Activated naive CD4-positive, alpha-beta T cell (primary cell): Measurements from ENCODE around the gene PIAS3.
A peak's percentile ranks its signal among the peaks of the same experiment; 100 is the strongest.

Experiments used
- DNase-seq, 4 experiments: peaks; one replicate each; lab custom pipeline; 2025; lab: John Stamatoyannopoulos, UW

The PIAS3 gene

DNA sequence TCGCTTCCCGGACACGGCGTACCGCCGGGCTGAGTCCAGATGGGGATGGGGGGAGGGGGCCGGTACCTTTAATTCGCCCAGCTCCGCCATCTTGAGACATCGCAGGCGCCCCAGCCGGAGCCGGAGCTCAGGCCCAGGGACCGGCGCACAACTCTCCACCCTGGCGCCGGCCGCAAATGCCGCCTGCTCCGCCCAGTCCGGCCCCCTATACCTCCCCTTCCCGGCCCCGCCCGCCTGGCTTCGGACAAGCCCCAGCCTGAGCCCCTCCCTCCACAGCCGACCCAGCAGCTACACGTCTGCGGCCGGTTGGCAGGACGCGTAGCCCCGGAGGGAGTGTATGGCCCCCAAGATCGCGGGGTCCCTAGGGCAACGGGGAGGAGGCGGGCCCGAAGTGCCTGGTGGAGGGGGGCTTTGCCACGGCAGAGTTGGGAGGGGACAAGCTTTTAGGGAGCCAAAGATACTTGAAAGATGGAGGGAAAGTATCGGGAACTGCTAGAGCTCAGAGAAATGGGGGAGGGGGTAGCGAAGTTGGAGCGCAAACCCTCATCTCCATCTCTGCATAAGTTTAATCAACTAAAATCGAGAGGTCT is at the start of gene PIAS3:
Gene PIAS3, minus strand, starts transcription at position 181 of the 590 bp plus-strand sequence. Its CDS starts 91 bp downstream, at position 90.
- DNase-seq = peak; percentile 46 to 76 (median 56)

DNA sequence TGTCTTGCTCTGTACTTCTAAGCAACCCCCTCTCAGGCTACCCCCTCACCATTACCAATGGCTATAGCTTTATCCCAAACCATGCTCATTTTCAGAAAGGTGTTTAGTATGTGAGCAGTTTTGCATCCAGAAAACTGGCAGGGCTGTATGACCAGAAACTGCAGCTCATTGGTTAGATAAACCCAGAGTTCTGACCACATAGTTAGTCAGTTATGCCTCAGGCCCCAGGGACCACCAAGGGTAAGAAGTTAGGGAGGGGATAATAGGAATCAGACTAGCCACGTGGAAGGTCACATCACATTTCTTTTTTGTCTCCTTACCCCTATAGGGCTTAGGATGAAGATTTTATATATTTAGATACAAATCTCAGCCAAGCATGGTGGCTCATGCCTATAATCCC is 49.8 kb upstream of the PIAS3 start:
- no peak for DNase-seq

DNA sequence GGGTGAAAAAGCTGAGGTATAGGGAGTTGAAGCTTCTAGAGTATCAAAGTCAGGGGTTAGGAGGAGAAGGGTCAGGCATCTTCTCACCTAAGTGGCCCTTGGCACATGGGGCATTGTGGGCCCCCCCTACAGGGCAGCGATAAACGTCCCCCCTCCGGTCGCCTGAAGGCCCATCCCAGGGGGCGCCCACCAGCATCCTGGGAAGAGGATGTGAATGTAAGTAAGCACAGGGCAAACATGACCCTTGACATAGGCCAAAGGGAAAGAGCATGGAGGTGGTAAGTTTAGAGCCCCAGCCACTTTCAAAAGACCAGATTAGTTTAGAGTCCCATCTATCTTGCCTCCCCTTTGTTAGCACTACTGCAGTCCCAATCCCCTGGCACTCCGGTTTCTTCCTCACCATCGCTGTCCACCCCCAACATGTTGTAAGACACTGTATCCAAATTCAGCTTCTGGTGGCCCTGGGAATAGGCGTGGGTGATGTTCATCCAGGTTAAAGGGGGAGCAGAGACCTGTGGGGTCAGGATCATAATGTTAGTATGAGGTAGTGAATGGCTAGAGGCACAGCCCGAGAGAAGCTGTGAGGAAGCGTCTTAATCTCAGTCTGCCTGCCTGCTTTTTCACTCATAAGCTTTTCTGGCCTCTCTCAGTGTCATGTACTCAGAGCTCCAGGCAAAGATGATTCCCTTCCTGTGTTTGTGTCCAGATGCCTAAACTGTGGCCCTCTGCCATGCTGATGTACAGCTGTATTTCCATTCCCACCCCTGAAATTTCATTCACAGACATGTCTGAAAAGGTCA is 48.3 kb upstream of the PIAS3 start:
- no peak for DNase-seq

DNA sequence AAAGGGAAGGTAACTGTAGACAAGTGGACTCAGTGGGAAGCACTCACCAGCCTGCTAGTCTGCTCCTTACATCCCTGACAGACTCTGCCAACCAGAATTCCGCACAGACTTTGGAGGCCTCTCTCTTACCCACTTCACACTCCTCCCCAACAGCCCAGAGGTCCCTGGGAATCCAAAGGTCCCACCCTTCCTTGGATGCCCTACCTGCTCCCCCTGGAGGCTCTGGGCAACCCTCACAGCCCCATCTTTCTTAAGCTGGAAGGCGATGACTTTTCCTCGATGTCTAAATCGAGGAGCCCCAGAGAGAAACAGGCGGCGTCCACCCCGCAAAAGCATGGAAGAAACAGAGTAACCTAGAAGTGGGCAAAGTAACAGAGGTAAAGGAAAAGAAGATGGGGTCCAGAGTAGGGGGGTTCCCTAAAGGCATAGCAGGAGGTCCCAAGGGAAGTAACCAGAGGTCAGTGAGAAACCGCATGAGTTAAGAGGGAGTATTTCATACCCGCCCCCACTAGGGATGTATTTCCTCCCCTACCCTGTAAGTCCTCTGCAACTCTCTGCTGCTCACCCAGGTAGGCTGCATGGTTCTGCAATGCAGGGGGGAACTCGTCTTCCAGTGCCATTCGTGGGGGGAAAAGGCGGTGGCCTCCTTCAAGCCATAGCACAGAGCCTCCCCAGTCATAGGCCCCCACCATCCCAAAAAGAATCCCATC is 42.6 kb upstream of the PIAS3 start:
- DNase-seq = no peak

DNA sequence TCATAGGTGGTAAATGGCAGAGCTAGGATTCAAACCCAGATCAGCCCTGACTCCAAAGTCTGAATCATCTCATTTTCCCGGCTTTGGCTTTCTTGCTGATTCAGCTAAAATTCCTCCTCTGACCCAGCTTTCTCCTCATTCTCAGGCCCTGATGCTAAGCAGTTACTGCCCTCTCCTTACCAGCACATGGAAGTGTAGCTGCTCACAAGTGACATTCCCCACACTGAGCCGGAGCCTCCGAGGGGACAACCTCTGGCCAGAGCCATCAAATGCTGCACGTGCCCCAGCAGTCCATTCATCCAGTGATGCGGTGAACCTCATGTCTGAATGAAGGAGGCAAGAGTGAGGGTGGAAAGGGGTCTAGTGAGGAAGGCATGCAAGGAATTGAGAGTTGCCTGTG is 39.9 kb upstream of the PIAS3 start:
- DNase-seq = no peak

DNA sequence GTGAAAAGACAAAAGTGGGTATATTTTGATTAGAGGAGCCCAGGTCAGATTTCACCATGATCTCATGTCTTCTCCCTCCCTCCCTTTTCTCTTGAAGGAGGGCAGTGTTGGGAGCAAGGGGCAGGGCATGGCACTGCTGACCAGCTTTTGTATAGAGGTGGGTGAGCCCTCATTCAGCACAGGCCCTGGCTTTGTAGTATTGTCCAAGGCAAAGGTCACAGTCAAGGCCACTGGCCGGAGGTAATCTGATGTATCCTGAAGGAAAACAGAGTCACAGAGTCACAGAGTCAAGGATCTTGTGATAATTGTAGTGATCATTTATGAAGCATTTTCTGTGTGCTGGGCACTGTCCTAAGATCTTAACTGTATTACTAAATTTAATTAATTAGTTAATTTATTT is 39.1 kb upstream of the PIAS3 start:
- no peak for DNase-seq

DNA sequence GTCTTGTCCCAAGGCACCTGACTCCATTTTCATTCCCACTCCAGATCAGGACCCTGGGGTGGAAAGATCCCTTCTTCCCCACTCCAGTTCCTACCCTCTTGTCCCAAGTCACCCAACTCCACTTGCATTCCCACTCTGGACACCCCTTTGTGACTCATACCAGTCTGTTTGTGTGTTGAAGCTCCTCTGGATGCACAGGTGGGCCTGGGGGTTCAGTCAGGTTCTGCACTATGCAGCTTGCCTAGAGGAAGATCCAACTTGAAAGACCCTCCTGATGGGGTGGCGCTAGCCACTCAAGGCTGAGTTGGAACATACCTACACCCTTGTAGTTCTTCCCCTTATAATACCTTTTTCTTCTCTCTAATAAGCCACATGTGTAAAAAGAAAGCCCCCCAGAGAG is 36.6 kb upstream of the PIAS3 start:
- DNase-seq = no peak

DNA sequence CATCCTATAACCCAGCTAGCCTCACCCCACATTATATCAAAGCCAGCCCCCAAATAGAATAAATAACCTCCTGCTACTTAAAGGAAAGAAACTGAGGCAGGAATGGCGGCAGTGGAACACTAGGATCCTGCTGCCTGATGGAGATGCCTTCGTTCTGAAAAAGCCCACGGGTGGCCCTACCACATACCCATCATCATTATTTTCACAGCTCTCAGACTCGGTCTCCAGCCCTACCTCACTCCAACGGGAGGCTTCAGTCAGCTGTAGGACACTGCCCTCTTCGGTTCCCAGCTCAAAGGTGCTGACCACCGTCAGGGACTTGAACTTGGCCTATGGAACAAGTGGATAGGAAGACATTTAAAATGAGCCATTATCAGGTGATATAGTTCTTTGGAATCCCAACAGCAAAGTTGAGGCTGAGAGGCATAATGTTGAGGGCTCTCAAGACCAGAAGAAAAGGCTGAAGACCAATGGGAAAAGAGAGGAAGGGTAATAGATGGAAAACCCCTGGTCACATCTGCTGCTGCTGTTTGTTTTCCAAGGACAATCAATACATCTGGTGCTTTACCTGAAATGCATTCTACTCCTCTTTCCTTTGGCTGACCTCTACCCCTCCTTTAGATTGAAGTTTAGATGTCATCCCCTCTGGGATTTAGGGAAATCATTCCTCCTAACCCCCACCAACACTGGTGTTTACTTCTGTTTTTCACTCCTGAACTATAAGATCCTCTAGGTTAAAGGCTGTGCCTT is 34.6 kb upstream of the PIAS3 start:
- DNase-seq = no peak

DNA sequence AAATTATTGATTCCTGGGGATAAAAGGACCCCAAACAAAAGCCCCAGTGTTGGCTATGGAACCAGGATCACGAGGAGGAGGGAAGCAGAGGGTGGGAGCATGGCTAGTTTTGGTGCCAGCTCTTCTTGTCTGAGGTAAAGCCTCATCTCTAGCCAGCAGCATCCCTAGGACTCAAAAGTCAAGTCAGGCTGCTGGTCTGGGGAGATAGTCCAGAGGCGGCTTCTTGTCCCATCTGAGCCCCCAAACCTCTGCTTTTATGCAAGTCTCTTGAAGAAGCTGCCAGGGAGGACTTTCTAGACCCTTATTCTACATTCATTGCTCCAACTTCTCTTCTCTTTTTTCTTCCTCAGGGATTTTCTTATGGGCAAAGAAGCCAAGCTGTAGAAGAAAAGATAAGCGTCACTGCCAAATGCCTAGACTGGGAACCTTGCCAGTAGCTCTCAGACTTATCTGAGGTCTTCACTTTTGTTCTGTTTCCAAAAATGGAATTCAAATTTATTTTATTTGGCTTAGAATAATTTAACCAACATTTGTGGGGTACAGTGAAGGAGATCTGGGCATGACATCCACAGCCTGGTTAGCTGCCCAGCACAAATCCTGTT is 33.7 kb upstream of the PIAS3 start:
- DNase-seq = no peak

DNA sequence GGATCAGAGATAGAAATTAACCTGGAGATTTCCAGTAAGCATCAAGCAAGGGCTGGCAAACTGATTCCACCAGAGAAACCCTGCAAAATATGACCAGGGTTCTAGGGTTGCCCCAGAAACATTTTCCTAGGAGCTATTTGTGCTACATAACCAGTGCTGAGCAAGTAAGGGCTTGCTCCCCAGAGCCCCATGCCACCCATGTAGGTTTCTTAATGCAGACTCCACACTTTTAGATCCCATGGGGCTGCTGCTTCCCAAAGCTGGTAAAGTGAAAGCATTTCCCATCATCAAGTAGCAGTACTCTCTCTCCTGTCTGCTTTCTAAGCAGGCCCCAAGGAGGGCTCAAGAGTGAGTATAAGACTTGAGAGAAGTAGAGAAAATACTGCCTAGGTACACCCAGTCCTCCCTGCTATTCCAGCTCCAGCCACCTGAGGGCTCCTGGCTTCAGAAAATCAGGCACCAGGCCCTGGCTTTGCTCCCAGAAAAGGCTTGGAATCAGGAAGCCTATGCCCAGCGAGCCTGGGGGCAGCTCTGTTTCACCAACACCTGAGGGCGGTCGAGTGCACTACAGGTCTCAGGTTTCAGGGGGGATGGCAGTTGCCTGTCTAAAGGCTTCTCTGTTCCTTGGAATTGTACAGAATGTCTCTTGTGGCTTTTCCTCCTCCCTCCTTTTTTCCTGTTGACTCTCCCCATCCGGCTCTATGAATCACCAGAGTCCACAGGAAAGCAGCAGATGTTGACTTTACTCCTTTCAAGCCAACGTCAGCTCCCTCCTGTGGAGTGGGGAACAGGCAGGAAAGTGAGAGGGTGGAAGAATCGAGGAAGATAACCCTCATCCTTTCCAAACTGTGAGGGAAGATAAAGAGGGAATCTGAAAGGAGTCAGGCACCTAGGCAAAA is 33.0 kb upstream of the PIAS3 start:
- DNase-seq = peak in 3 of 4 experiments; percentile 10 to 40 (median 18)

DNA sequence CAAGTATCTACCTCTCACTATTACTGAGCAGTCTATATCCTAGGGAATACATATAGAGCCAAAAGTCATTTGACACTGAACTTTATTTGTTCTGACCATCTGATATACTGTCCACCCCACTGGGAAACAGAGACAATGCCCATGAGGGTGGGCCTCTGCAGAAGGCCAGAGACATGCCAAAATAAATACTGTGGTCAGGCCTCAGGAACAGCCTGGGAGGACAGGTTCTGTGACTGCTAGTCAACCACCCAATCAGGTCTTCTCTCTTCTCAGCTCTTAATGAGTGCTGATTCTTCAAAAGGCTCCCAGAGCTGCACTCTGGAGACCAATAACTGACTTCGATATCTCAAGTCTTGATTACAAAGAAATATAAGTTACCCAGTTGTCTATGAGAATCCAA is 32.3 kb upstream of the PIAS3 start:
- DNase-seq = no peak

DNA sequence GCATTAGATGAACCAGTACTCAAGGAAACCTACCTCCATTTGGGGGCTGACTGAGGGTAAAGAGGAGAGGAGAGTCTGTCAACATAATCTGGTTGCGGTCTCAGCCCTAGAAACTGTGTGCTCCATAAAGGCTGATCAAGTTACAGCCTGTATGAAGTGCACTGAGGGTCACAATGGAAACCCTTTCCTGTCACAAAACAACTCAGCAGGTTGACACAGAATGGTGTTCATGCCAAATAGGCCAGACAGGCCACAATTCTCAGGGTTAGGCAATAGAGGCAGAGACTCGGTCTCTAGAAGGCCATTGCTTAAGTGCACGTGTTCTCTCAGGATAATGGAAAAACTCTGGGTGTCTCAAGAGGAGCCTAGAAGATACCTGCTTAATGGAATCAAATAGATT is 30.8 kb upstream of the PIAS3 start:
- DNase-seq = no peak

DNA sequence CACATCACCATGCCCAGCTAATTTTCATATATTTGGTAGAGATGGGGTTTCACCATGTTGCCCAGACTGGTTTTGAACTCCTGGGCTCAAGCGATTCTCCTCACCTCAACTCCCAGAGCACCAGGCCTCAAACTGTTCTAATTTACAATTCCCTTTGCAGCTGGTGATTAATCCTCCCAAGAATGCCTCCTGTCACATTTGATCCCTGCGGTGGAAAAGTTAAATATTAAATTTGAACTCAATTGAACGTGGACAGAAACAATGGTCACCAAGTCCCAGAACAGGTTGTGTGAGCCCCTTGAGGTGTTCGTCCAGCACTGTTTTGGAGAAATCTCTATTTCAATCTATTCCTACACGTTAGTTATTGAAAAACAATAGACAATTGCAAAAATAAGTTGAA is 28.8 kb upstream of the PIAS3 start:
- DNase-seq = no peak

DNA sequence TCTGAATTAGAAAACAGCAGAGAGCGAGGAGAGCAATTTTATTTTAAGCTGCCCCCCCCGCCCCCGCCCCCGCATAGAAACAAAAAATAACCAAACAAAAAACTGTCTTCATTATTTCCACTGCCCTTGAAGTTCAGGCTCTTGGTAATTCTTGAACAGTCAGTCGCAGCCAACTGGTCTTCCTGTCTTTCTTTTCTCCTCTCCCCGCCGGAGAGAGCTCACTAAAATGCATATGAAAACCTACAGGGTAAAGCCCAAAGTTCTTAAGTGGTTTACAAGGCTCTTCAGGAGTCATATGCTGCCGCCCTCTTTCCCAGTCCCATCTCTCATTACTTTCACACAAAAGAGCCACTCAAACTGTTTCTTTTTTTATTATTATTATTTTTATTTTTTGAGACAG is 27.9 kb upstream of the PIAS3 start:
- no peak for DNase-seq

DNA sequence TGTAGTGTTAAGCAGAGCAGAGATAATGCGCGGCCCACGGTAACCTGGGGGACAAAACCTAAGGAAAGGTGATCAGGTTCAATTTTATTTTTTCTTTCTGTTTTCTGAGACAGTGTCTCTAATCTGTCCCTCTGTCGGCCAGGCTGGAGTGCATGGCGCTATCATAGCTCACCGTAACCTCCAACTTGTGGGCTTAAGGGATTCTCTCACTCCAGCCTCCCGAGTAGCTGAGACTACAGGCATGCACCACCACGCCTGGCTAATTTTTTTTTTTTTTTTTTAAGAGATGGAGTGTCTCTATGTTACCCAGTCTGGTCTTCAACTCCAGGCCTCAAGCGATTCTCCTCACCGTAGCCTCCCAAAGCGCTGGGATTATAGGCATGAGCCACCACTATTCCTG is 27.5 kb upstream of the PIAS3 start:
- no peak for DNase-seq

DNA sequence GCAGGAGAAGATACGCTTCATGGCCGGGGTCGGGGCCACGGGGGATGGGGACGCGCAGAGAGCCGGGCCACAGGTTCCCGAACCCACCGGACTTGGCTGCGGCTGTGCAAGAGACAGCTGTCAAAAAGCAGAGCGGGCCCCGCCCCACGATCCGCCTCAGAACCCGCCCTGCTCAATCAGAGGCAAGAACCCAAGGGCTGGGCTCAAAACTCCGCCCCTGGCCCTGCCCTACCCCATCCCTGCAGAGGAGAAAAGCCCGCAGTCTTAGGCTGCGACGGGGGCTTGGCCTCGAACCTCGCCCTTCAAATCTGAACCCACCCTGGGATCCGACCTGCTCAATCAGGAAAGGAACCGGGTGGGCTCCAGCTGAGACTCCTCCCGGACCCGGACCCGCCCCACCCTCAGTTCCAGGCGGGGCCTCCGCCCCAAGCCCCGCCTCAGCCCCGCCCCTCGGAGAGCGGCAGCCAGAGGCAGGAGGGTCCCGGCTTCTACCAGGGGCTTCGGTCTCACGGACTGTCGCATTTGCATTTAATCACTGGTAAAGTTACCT is 26.9 kb upstream of the PIAS3 start, which contains the start of gene ANKRD35:
Gene ANKRD35, minus strand, starts transcription at position 129 of the 550 bp plus-strand sequence. Its CDS starts 108 bp downstream, at position 21.
- DNase-seq = peak; percentile 40 to 87 (median 65)

DNA sequence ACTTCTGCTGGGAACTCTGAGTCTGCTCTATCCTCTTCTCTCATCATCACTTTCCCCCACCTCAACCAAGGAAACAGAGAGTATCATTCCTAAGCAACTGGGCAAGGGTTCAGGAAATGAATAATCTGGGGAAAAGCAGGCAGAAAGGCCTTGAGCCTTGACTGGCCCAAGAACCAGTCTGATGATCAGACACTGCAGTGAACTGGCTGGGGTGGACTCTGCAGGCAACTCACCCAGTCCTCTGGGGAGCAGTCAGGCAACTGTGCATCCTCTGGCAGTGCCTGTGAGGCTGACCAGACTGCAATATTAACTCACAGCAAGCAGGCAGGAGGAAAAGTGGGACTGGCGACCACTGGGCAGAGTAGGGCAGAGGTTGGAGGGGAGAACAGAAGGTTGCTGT is 25.8 kb upstream of the PIAS3 start:
- DNase-seq = no peak

DNA sequence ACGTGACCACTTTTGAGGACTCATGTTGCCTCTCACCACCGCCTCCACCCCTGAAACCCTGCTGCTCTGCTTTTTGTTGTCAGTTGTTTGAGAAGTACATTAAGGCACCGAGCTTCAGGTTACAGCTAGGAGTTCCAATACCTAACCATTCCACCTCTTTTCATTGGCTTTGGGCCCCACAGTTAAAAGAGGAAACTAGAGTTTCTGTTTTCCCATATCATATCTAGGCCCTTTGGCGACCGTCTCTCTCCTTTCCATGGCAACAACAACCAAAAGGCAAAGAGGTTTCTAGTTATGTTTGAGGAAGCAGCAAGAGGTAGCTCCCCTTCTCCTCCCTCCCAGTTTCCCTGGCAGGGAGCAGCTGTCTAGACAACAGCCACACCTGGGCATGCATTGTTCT is 20.9 kb upstream of the PIAS3 start:
- no peak for DNase-seq

DNA sequence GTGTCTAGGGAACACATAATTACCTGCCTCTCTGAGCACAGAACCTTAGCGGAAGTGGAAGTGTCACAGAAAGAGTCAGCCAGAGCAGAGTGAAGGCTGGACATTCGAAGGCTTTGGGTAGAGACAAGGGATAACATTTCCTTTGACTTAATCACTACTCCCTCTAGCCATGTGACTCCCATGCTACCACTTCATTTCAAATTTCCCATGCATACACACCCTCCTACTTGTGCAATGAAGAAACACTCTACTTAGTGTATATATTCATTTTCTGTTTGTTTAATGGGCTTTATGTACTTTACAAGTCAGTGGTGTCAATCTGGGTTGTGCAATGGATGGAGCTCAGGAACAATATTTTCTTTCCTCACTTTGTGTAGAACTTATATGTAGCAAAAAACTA is 19.8 kb upstream of the PIAS3 start:
- no peak for DNase-seq

DNA sequence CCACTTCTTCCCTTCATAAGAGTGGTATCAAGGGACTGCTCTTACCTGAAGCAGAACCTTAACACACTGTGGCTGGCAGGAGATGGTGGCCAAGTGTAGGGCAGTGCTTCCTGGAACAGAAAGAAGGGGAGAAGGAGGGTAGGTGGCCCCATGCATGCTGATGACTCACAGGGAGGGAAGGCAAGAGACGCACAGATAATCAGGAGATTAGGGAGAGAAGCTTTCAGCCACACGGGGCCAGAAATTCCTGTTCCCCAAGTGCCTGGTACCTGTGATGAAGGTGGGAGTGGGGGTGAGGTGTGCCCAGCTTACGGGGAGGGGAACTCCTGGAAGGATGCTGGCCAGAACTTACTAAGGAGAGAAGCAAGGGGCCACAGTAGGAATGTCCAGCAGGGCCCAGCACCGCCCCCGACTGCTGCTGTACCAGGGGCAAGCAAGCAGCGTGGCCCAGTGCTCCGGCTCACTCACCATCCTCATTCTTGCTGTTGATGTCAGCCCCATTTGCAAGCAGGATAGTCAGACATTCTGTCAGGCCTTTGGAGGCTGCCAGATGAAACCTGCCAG is 19.1 kb upstream of the PIAS3 start:
- no peak for DNase-seq
